Measurements from ENCODE around the gene DIP2A.

DNA sequence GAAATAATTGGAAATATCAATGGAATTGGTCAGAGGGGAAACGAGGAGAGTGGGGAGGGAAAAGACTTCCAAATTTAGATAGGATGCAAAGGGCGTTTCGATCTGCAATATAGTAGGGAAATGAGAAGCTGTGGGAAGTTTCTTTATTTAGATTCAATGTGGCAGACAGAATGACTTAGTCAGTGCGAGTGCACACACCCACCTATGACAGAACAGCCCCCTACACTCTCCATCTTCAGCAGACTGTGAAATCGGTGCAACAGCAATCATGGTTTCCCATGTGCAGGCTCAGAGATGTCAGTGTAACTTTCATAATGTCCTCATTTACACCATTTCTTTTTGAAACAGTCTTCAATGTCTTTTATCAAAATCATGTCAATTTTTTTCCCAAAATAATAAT, 46.0 kb downstream of the DIP2A start:
- TF ChIP-seq POLR2AphosphoS5 (IDR thresholded peaks at IDR 0.05; ENCODE audit: low read depth) (no peak), ETS1 (IDR thresholded peaks at IDR 0.05) (no peak), EZH2phosphoT487 (IDR thresholded peaks at IDR 0.05; ENCODE audit: unreplicated experiment) (no peak), CTCF (conservative IDR thresholded peaks at IDR 0.05; ENCODE audit: low read depth in 2 of 2) (no peak), EZH2 (IDR thresholded peaks at IDR 0.05; ENCODE audit: low read depth, unreplicated experiment) (no peak), ZNF114 (CRISPR knock-in tag; IDR thresholded peaks at IDR 0.05) (no peak), NANOG (IDR thresholded peaks at IDR 0.05; ENCODE audit: borderline replicate concordance) (no peak), CREB1 (CRISPR knock-in tag; IDR thresholded peaks at IDR 0.05; ENCODE audit: low read depth) (no peak), STAT1 (IDR thresholded peaks at IDR 0.05; ENCODE audit: unreplicated experiment) (no peak), ZNF331 (CRISPR knock-in tag; IDR thresholded peaks at IDR 0.05; ENCODE audit: low read depth) (no peak)
- TF ChIP-seq, protein P1, sequence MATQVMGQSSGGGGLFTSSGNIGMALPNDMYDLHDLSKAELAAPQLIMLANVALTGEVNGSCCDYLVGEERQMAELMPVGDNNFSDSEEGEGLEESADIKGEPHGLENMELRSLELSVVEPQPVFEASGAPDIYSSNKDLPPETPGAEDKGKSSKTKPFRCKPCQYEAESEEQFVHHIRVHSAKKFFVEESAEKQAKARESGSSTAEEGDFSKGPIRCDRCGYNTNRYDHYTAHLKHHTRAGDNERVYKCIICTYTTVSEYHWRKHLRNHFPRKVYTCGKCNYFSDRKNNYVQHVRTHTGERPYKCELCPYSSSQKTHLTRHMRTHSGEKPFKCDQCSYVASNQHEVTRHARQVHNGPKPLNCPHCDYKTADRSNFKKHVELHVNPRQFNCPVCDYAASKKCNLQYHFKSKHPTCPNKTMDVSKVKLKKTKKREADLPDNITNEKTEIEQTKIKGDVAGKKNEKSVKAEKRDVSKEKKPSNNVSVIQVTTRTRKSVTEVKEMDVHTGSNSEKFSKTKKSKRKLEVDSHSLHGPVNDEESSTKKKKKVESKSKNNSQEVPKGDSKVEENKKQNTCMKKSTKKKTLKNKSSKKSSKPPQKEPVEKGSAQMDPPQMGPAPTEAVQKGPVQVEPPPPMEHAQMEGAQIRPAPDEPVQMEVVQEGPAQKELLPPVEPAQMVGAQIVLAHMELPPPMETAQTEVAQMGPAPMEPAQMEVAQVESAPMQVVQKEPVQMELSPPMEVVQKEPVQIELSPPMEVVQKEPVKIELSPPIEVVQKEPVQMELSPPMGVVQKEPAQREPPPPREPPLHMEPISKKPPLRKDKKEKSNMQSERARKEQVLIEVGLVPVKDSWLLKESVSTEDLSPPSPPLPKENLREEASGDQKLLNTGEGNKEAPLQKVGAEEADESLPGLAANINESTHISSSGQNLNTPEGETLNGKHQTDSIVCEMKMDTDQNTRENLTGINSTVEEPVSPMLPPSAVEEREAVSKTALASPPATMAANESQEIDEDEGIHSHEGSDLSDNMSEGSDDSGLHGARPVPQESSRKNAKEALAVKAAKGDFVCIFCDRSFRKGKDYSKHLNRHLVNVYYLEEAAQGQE (IDR thresholded peaks at IDR 0.05; ENCODE audit: unreplicated experiment), result no peak

Data from GM23338 (cell line).